GM23338 (cell line): ENCODE measurements around the gene DHX8.

Experiments used
- ZNF331 ChIP-seq: fragments of 250-450 bp; sonication (Bioruptor Pico); IDR thresholded peaks from 2 replicates; pipeline ENCODE4 v1.5.0; 2020; ENCODE audit warnings: low read depth, mild to moderate bottlenecking, moderate library complexity
- TF ChIP-seq, protein P1 (sequence below): IDR thresholded peaks from 2 replicates; pipeline ENCODE4 v1.6.1; 2016; ENCODE audit warnings: antibody characterized with exemption
- TF ChIP-seq, protein P2 (sequence below), 2 experiments: fragments of 200-600 bp in 1 of 2; sonication (generic) in 1 of 2; conservative IDR thresholded peaks; 2 replicates each; pipeline versions ENCODE4 v1.5.1 to v1.6.1; 2016 to 2017; ENCODE audit warnings: antibody characterized with exemption in 2 of 2, low read depth in 2 of 2, mild to moderate bottlenecking in 2 of 2, moderate library complexity in 1 of 2

DNA sequence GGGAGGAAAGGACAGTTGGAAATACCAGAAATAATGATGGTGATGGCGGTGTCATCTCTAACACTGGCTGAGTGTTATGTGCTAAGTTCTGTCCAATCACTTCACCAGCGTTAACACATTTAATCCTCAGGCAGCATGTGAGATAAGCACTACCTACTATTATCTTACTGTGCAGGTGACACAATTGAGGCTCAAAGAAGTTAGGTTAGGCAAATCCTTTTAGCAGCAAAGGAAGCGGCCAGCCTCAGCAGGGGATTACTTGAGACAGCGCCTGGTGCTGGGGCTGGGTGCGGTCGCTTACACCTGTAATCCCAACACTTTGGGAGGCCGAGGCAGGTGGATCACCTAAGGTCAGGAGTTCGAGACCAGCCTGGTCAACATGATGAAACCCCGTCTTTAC, 18.7 kb upstream of the DHX8 start:
- TF ChIP-seq ZNF331 (CRISPR knock-in tag), result no peak
- TF ChIP-seq, protein P1, sequence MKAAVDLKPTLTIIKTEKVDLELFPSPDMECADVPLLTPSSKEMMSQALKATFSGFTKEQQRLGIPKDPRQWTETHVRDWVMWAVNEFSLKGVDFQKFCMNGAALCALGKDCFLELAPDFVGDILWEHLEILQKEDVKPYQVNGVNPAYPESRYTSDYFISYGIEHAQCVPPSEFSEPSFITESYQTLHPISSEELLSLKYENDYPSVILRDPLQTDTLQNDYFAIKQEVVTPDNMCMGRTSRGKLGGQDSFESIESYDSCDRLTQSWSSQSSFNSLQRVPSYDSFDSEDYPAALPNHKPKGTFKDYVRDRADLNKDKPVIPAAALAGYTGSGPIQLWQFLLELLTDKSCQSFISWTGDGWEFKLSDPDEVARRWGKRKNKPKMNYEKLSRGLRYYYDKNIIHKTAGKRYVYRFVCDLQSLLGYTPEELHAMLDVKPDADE, result no peak
- TF ChIP-seq, protein P2, sequence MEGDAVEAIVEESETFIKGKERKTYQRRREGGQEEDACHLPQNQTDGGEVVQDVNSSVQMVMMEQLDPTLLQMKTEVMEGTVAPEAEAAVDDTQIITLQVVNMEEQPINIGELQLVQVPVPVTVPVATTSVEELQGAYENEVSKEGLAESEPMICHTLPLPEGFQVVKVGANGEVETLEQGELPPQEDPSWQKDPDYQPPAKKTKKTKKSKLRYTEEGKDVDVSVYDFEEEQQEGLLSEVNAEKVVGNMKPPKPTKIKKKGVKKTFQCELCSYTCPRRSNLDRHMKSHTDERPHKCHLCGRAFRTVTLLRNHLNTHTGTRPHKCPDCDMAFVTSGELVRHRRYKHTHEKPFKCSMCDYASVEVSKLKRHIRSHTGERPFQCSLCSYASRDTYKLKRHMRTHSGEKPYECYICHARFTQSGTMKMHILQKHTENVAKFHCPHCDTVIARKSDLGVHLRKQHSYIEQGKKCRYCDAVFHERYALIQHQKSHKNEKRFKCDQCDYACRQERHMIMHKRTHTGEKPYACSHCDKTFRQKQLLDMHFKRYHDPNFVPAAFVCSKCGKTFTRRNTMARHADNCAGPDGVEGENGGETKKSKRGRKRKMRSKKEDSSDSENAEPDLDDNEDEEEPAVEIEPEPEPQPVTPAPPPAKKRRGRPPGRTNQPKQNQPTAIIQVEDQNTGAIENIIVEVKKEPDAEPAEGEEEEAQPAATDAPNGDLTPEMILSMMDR (conservative IDR thresholded peaks at IDR 0.05; ENCODE audit: low read depth in 2 of 2), result no peak
